ENCODE measurements around the gene CHRNB1. TPM values are rescaled to one million over a fixed set of nuclear protein-coding genes. Genes with fewer than 3 reads are reported as not detected.

Gene CHRNB1
- total RNA-seq, 1 donor from 2014 or later = 7.2 TPM

DNA sequence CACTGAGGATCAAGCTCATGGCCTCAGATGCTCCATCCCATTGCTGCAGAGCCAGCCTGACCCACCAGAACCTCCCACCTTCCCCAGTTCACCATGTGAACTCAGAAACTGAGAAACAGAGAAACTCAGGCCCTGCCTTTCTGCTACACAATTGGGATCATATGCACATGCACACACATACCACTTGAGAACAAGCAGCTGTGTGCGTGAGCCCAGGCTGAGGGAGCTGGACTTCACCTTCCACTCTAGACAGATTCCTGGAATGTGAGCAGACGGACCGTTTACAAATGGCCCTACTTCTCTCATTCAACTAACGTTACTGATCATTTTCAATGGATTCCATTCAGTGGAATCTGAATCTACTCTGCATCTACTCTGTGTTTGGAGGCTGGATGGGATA, 21.2 kb upstream of the CHRNB1 start:
- H3K4me3 Mint-ChIP-seq = no peak overlapping the region
- H3K27ac Mint-ChIP-seq = no peak overlapping the region
- no peak for DNase-seq
- no peaks in the 10 kb centered on the region for H3K27me3 Mint-ChIP-seq
- H3K36me3 Mint-ChIP-seq (ENCODE audit: low read depth) = no peaks in the 10 kb centered on the region
- H3K4me1 Mint-ChIP-seq = no peaks in the 10 kb centered on the region
- no peaks in the 10 kb centered on the region for H3K9me3 Mint-ChIP-seq
- intact Hi-C loops (cut with micrococcal nuclease) = no loop called here

DNA sequence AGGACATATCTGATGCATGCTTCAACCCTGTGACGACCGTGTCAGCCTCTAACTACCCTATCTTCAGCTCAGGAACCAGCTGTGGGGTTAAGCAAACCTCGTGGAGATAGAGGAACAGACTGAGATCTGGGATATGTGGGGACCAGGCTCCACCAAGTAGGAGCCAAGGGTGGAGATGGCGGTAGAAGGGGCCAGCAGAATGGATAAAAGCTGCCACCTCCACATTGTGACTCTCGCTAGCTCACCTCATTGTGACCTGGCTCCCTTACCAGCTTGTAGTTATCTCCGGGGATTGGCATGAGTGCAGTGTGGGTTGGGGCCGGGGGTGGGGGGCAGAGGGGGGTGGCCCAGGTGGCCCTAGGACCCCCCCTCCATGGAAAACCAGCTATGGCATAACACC, 19.5 kb upstream of the CHRNB1 start, which contains the start of gene SPEM2:
Gene SPEM2, plus strand, starts transcription at position 301 of the 400 bp plus-strand sequence. Its CDS starts 73 bp downstream, at position 374.
- H3K27ac Mint-ChIP-seq = no peak within 1 kb of the TSS
- H3K9me3 Mint-ChIP-seq = no peaks in the 10 kb centered on the region
- H3K4me1 Mint-ChIP-seq = no peaks in the 10 kb centered on the region
- H3K4me3 Mint-ChIP-seq = no peak within 1 kb of the TSS
- DNase-seq = no peak
- intact Hi-C loops (cut with micrococcal nuclease) = no loop called here
- no peaks in the 10 kb centered on the region for H3K36me3 Mint-ChIP-seq (ENCODE audit: low read depth)
- no peaks in the 10 kb centered on the region for H3K27me3 Mint-ChIP-seq

DNA sequence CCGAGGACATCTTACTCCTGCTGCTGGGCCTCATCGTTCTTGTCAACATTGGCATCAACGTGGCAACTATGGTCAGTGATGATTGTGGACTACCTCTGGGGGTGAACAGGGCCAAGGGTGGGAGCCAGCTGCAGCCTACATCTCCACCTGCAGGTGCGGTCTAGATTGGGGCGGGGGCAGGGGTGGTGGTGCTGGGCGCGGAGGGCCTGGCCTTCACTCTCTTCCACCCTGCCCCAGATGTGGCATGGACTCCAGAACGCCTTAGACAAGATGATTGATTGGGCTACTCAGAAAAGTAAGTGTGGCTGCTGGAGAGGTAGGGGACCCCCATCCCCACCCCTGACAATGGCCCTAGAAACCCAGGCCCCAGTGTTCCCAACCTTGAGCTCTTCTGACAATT, 19.1 kb upstream of the CHRNB1 start:
- H3K36me3 Mint-ChIP-seq (ENCODE audit: low read depth) = no peaks in the 10 kb centered on the region
- H3K27ac Mint-ChIP-seq = no peak overlapping the region

GRCh38 chr17:7426203-7426863, 18.5 kb upstream of the CHRNB1 start:
- H3K4me1 Mint-ChIP-seq = no peaks in the 10 kb centered on the region
- DNase-seq = no peak
- H3K27ac Mint-ChIP-seq = no peak overlapping the region
- intact Hi-C loops (cut with micrococcal nuclease) = no loop called here
- H3K36me3 Mint-ChIP-seq (ENCODE audit: low read depth) = no peaks in the 10 kb centered on the region
- no peaks in the 10 kb centered on the region for H3K27me3 Mint-ChIP-seq
- no peak overlapping the region for H3K4me3 Mint-ChIP-seq
- no peaks in the 10 kb centered on the region for H3K9me3 Mint-ChIP-seq

More for the DNA sequence above, 19.1 kb upstream of the CHRNB1 start:
- Mint-ChIP-seq H3K4me1 (no peaks in the 10 kb centered on the region), H3K9me3 (no peaks in the 10 kb centered on the region), H3K4me3 (no peak overlapping the region), H3K27me3 (no peaks in the 10 kb centered on the region)
- intact Hi-C loops (cut with micrococcal nuclease) = no loop called here
- DNase-seq = no peak

- no peaks in the 10 kb centered on the region for H3K27me3 Mint-ChIP-seq
- no peaks in the 10 kb centered on the region for H3K4me1 Mint-ChIP-seq
- H3K4me3 Mint-ChIP-seq = no peak overlapping the region
- H3K27ac Mint-ChIP-seq = no peak overlapping the region
- H3K36me3 Mint-ChIP-seq (ENCODE audit: low read depth) = no peaks in the 10 kb centered on the region
- intact Hi-C loops (cut with micrococcal nuclease) = no loop called here
- H3K9me3 Mint-ChIP-seq = no peaks in the 10 kb centered on the region
- no peak for DNase-seq
Measured at GRCh38 chr17:7426896-7427489, 17.9 kb upstream of the CHRNB1 start.

DNA sequence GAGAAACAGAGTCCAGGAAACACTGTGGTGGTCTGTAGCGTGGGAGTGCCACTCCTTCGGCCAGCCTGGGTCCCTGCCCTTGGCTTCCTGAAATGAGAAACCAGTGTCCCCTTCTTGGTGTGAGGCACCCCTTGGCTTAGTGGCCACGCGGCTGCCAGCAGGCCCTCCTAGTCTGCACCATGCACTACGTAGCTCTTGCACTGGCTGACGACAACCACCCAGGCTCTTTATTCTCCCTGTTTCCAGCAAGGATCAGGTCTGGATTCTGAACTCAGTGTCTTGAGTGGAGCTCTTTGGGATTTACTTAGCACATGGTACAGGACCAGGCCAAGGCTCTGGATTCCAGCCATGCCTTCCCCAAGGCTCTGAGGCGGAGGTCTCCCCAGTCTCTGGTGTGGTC, 17.3 kb upstream of the CHRNB1 start:
- no peak for DNase-seq
- Mint-ChIP-seq H3K27me3 (no peaks in the 10 kb centered on the region), H3K4me3 (no peak overlapping the region), H3K36me3 (ENCODE audit: low read depth) (no peaks in the 10 kb centered on the region), H3K9me3 (no peaks in the 10 kb centered on the region), H3K4me1 (no peaks in the 10 kb centered on the region), H3K27ac (no peak overlapping the region)
- intact Hi-C loops (cut with micrococcal nuclease) = no loop called here

- intact Hi-C loops (cut with micrococcal nuclease) = no loop called here
- no peaks in the 10 kb centered on the region for H3K27me3 Mint-ChIP-seq
- no peak for DNase-seq
- H3K27ac Mint-ChIP-seq = no peak within 1 kb of the TSS
- H3K9me3 Mint-ChIP-seq = no peaks in the 10 kb centered on the region
- H3K4me3 Mint-ChIP-seq = no peak within 1 kb of the TSS
- no peaks in the 10 kb centered on the region for H3K36me3 Mint-ChIP-seq (ENCODE audit: low read depth)
- no peaks in the 10 kb centered on the region for H3K4me1 Mint-ChIP-seq
Measured at GRCh38 chr17:7428557-7428956, 16.3 kb upstream of the CHRNB1 start, which contains the start of gene SPEM3. Gene SPEM3, plus strand, starts transcription at chr17:7428857. Its CDS starts 46 bp downstream, at chr17:7428903.

- no peaks in the 10 kb centered on the region for H3K36me3 Mint-ChIP-seq (ENCODE audit: low read depth)
- no peak overlapping the region for H3K4me3 Mint-ChIP-seq
- no peak for DNase-seq
- H3K27ac Mint-ChIP-seq = no peak overlapping the region
- intact Hi-C loops (cut with micrococcal nuclease) = no loop called here
- no peaks in the 10 kb centered on the region for H3K9me3 Mint-ChIP-seq
- no peaks in the 10 kb centered on the region for H3K4me1 Mint-ChIP-seq
- no peaks in the 10 kb centered on the region for H3K27me3 Mint-ChIP-seq
Measured at GRCh38 chr17:7429722-7430121, 15.1 kb upstream of the CHRNB1 start.

DNA sequence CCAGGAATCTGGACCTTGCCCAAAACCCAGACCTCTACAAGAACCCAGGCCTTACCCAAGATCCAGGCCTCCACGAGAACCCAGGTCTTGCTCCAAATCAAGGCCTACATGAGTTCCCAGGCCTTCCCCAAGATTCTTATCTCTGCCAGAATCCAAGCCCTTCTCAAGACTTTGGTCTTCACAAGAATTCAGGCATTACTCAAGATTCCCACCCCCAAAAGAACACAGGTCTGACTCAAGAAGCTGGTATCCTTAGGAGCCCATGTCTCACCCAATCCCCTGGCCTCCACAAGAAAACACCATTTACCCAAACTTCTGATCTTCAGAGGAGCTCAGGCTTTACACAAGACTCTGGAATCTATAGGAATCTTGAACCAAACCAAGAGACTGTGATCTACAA, 13.6 kb upstream of the CHRNB1 start:
- intact Hi-C loops (cut with micrococcal nuclease) = no loop called here

GRCh38 chr17:7432296-7432695, 12.6 kb upstream of the CHRNB1 start:
- H3K4me1 Mint-ChIP-seq = peaks cover 15% of the 10 kb centered on the region
- no peaks in the 10 kb centered on the region for H3K27me3 Mint-ChIP-seq
- H3K4me3 Mint-ChIP-seq = no peak overlapping the region
- H3K36me3 Mint-ChIP-seq (ENCODE audit: low read depth) = peaks cover 2% of the 10 kb centered on the region
- DNase-seq = no peak
- no peaks in the 10 kb centered on the region for H3K9me3 Mint-ChIP-seq
- intact Hi-C loops (cut with micrococcal nuclease) = no loop called here
- no peak overlapping the region for H3K27ac Mint-ChIP-seq

More for the DNA sequence above, 13.6 kb upstream of the CHRNB1 start:
- no peak overlapping the region for H3K4me3 Mint-ChIP-seq
- no peaks in the 10 kb centered on the region for H3K9me3 Mint-ChIP-seq
- DNase-seq = no peak
- peaks cover 10% of the 10 kb centered on the region for H3K4me1 Mint-ChIP-seq
- no peak overlapping the region for H3K27ac Mint-ChIP-seq
- no peaks in the 10 kb centered on the region for H3K36me3 Mint-ChIP-seq (ENCODE audit: low read depth)
- no peaks in the 10 kb centered on the region for H3K27me3 Mint-ChIP-seq

DNA sequence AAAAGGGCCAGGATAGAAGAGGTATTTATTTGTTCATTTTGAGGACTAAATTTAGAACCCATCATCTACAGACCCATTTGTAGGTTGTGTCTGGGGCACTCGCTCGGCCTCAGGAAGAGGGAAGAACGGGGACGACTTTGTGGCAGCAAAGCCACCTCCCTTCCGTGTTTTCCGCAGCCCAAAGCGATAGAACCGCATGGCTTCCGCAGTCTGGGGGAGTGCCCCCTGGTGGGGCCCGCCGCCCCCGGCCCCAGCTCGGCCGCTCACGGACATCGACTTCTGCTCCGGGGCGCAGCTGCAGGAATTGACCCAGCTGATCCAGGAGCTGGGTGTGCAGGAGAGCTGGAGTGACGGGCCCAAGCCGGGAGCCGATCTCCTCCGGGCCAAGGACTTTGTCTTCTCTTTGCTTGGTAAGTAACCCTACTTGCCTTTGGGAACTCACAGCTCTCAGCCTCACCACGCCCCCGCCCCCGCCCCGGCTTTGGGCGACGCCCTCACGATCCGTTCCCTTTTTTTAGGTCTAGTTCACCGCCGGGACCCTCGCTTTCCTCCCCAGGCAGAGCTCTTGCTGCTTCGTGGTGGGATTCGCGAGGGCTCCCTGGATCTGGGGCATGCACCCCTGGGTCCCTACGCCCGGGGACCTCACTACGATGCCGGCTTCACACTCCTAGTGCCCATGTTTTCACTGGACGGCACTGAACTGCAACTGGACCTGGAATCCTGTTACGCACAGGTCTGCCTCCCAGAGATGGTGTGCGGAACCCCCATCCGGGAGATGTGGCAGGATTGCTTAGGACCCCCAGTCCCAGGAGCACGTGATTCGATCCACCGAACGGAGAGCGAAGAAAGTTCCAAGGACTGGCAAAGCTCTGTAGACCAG, 8.9 kb upstream of the CHRNB1 start:
- Mint-ChIP-seq H3K4me3 (peak overlapping the region; percentile 93), H3K9me3 (no peaks in the 10 kb centered on the region), H3K27ac (peak overlapping the region; percentile 98), H3K4me1 (peaks cover 38% of the 10 kb centered on the region), H3K36me3 (ENCODE audit: low read depth) (peaks cover 15% of the 10 kb centered on the region), H3K27me3 (peaks cover 9% of the 10 kb centered on the region)
- intact Hi-C loops (cut with micrococcal nuclease) = loop anchor here (1.0 to 5.0 kb wide), 11 partner anchors 19 to 406 kb away; partner anchors contain the start of genes ACADVL, DLG4, PLSCR3 and SENP3
- DNase-seq = peak; percentile 92

GRCh38 chr17:7436556-7437368, 8.1 kb upstream of the CHRNB1 start:
- peak; percentile 95 for DNase-seq
- Mint-ChIP-seq H3K4me3 (peak overlapping the region; percentile 93), H3K27ac (peak overlapping the region; percentile 98), H3K27me3 (peaks cover 9% of the 10 kb centered on the region), H3K36me3 (ENCODE audit: low read depth) (peaks cover 18% of the 10 kb centered on the region), H3K4me1 (peaks cover 41% of the 10 kb centered on the region), H3K9me3 (no peaks in the 10 kb centered on the region)
- intact Hi-C loops (cut with micrococcal nuclease) = loop anchor here (1.0 to 5.0 kb wide), 5 partner anchors 125 to 406 kb away; partner anchors contain the start of genes ACADVL, DLG4, SENP3 and SLC16A11

DNA sequence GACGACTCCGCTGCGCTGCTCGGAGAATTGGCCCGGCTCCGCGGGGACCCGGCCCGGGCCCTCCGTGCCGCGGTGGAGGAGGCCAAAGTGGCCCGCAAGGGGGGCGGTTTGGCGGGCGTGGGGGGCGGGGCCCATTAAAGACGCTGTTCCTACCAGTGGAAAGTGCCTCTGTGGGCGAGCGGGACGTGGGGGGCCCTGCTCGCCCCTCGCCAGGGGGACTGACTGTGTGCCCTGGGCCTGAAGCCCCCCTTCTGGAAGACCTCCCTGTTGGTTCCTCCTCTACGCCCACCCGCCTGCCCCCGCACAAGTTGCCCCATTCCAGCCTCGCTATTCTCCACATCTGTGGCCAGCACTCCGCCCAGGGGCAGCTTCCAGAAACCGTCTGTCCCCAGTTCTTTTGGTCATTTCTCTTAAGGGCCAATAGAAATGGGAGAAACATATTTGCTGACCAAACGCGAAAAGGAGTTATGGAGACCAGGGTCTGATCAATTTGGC, 7.4 kb upstream of the CHRNB1 start:
- DNase-seq = no peak
- Mint-ChIP-seq H3K4me3 (peak overlapping the region; percentile 93), H3K36me3 (ENCODE audit: low read depth) (peaks cover 22% of the 10 kb centered on the region), H3K27ac (peak overlapping the region; percentile 74), H3K27me3 (peaks cover 12% of the 10 kb centered on the region), H3K4me1 (peaks cover 43% of the 10 kb centered on the region), H3K9me3 (no peaks in the 10 kb centered on the region)
- intact Hi-C loops (cut with micrococcal nuclease) = loop anchor here (2.0 to 5.0 kb wide), 3 partner anchors 220 to 405 kb away; partner anchors contain the start of genes ACADVL, DLG4 and SLC16A11
